Mesenchymal stem cell (in vitro differentiated cells and primary cell): ENCODE results near the gene ABO.
"Not testable (repeated sequence)": the region's sequence is repeated elsewhere in the genome, so short reads cannot be mapped to it uniquely, and the experiment has no call there.

Experiments used
- DNase-seq: peaks from one replicate; pipeline ENCODE4 v3.0.0-alpha.2; 2013
- H2AFZ ChIP-seq: one replicate; pipeline ENCODE4 v1.6.1; 2013; ENCODE audit warnings: low read depth, mild to moderate bottlenecking, control low read depth, inconsistent platforms, low read length, moderate library complexity
- H2AK5ac ChIP-seq: 2 replicates; pipeline ENCODE4 v1.6.1; 2013; ENCODE audit warnings: low read length, moderate library complexity, mild to moderate bottlenecking, inconsistent platforms; ENCODE audit not compliant: severe bottlenecking
- H2BK120ac ChIP-seq: one replicate; pipeline ENCODE4 v1.6.1; 2013; ENCODE audit warnings: low read depth, mild to moderate bottlenecking, inconsistent platforms, low read length, moderate library complexity
- H2BK12ac ChIP-seq, 2 experiments: one replicate each; pipeline ENCODE4 v1.6.1; 2013; ENCODE audit warnings: inconsistent platforms in 2 of 2, low read length in 2 of 2, mild to moderate bottlenecking in 2 of 2, moderate library complexity in 2 of 2, control low read depth in 1 of 2
- H2BK15ac ChIP-seq: one replicate; pipeline ENCODE4 v1.6.1; 2013; ENCODE audit warnings: mild to moderate bottlenecking, low read depth, inconsistent platforms; ENCODE audit not compliant: poor library complexity, severe bottlenecking
- H2BK5ac ChIP-seq: 2 replicates; pipeline ENCODE4 v1.6.1; 2013; ENCODE audit warnings: low read depth, mild to moderate bottlenecking, low read length, control low read depth, inconsistent platforms; ENCODE audit not compliant: poor library complexity, severe bottlenecking
- H3K14ac ChIP-seq, 2 experiments: one replicate each; pipeline ENCODE4 v1.6.1; 2013; ENCODE audit warnings: inconsistent platforms in 2 of 2, low read length in 2 of 2, control low read depth in 1 of 2, mild to moderate bottlenecking in 1 of 2, moderate library complexity in 1 of 2
- H3K18ac ChIP-seq, 2 experiments: one replicate each; pipeline ENCODE4 v1.6.1; 2013; ENCODE audit warnings: inconsistent platforms in 2 of 2, low read length in 2 of 2, control low read depth in 1 of 2, low read depth in 1 of 2, mild to moderate bottlenecking in 1 of 2
- H3K23ac ChIP-seq, 2 experiments: one replicate each; pipeline ENCODE4 v1.6.1; 2013; ENCODE audit warnings: inconsistent platforms in 2 of 2, low read length in 2 of 2, mild to moderate bottlenecking in 2 of 2, moderate library complexity in 2 of 2, control low read depth in 1 of 2
- H3K27ac ChIP-seq: 2 replicates; pipeline ENCODE4 v1.5.1; 2013; ENCODE audit warnings: mild to moderate bottlenecking, moderate library complexity, low read length, control low read depth, inconsistent platforms; ENCODE audit not compliant: poor library complexity, severe bottlenecking
- H3K27me3 ChIP-seq, 2 experiments: 2 replicates each; pipeline versions ENCODE4 v1.6.1 to v1.7.0; 2013; ENCODE audit warnings: low read length in 2 of 2, mild to moderate bottlenecking in 2 of 2, moderate library complexity in 2 of 2, control low read depth in 1 of 2, inconsistent platforms in 1 of 2; ENCODE audit not compliant: control insufficient read depth in 1 of 2, insufficient read depth in 1 of 2
- H3K36me3 ChIP-seq, 2 experiments: 2 replicates each; pipeline versions ENCODE4 v1.6.1 to v1.7.0; 2013; ENCODE audit warnings: low read length in 2 of 2, control low read depth in 1 of 2, inconsistent platforms in 1 of 2, low read depth in 1 of 2, mild to moderate bottlenecking in 1 of 2; ENCODE audit not compliant: insufficient read depth in 2 of 2, control insufficient read depth in 1 of 2
- H3K4ac ChIP-seq, 2 experiments: one replicate each; pipeline ENCODE4 v1.6.1; 2013; ENCODE audit warnings: inconsistent platforms in 2 of 2, low read length in 2 of 2, mild to moderate bottlenecking in 2 of 2, moderate library complexity in 2 of 2, control low read depth in 1 of 2, low read depth in 1 of 2
- H3K4me1 ChIP-seq: 2 replicates; pipeline ENCODE4 v1.6.1; 2013; ENCODE audit warnings: low read depth, low read length, control low read depth; ENCODE audit not compliant: control insufficient read depth, insufficient read depth
- H3K4me2 ChIP-seq: 2 replicates; pipeline ENCODE4 v1.6.1; 2013; ENCODE audit warnings: low read length, mild to moderate bottlenecking, inconsistent platforms; ENCODE audit not compliant: poor library complexity, severe bottlenecking
- H3K4me3 ChIP-seq, 2 experiments: 2 replicates each; pipeline versions ENCODE4 v1.5.1 to v1.7.0; 2013; ENCODE audit warnings: low read length in 2 of 2, mild to moderate bottlenecking in 2 of 2, control low read depth in 1 of 2, low read depth in 1 of 2; ENCODE audit not compliant: insufficient read depth in 1 of 2
- H3K79me1 ChIP-seq: replicated peaks from 2 replicates; pipeline ENCODE4 v1.6.1; 2013; ENCODE audit warnings: mild to moderate bottlenecking, control low read depth, low read length, inconsistent platforms; ENCODE audit not compliant: poor library complexity, severe bottlenecking
- H3K9ac ChIP-seq: 2 replicates; pipeline ENCODE4 v1.7.0; 2013; ENCODE audit warnings: mild to moderate bottlenecking, low read length, moderate library complexity
- H3K9me3 ChIP-seq: 2 replicates; pipeline ENCODE4 v1.7.0; 2013; ENCODE audit warnings: mild to moderate bottlenecking, low read length; ENCODE audit not compliant: control insufficient read depth
- H4K8ac ChIP-seq: one replicate; pipeline ENCODE4 v1.6.1; 2013; ENCODE audit warnings: inconsistent platforms, mild to moderate bottlenecking, low read length, moderate library complexity
- H4K91ac ChIP-seq: one replicate; pipeline ENCODE4 v1.6.1; 2013; ENCODE audit warnings: mild to moderate bottlenecking, low read length, inconsistent platforms
- WGBS: methylation state at CpG from one replicate; pipeline ENCODE4 v1.1.7; 2013; ENCODE audit warnings: mixed read lengths; 5-methylcytosine and 5-hydroxymethylcytosine counted together

ABO gene

GRCh38 chr9:133234577-133235322 lies 40.3 kb downstream of the ABO start:
- Histone ChIP-seq H3K36me3 (no peaks in the 10 kb centered on the region), H3K4me2 (no peak overlapping the region), H4K91ac (no peak overlapping the region), H3K9me3 (no peaks in the 10 kb centered on the region), H2BK120ac (no peak overlapping the region), H2BK15ac (no peak overlapping the region), H2BK5ac (no peak overlapping the region), H3K4ac (no peak overlapping the region), H3K27ac (no peak overlapping the region), H3K18ac (no peak overlapping the region), H3K9ac (no peak overlapping the region), H3K79me1 (no peaks in the 10 kb centered on the region), H3K4me3 (no peak overlapping the region), H3K4me1 (peaks cover 15% of the 10 kb centered on the region), H2AFZ (no peak overlapping the region), H4K8ac (no peak overlapping the region), H3K23ac (no peak overlapping the region), H2BK12ac (no peak overlapping the region), H3K27me3 (peaks cover 0 to 23% of the 10 kb centered on the region in 2 experiments), H2AK5ac (no peak overlapping the region), H3K14ac (no peak overlapping the region)
- WGBS = 91% methylated on average over 31 of the region's 31 CpGs
- DNase-seq = no peak

- Histone ChIP-seq H3K27me3 (peaks cover 0 to 25% of the 10 kb centered on the region in 2 experiments), H3K79me1 (no peaks in the 10 kb centered on the region), H2BK5ac (no peak overlapping the region), H4K8ac (no peak overlapping the region), H3K36me3 (no peaks in the 10 kb centered on the region), H2AFZ (no peak overlapping the region), H3K14ac (no peak overlapping the region), H2BK12ac (no peak overlapping the region), H3K23ac (no peak overlapping the region), H3K9me3 (no peaks in the 10 kb centered on the region), H4K91ac (no peak overlapping the region), H3K4ac (no peak overlapping the region), H3K4me3 (no peak overlapping the region), H3K4me2 (no peak overlapping the region), H2BK120ac (no peak overlapping the region), H3K18ac (no peak overlapping the region), H2BK15ac (no peak overlapping the region), H3K4me1 (peaks cover 11% of the 10 kb centered on the region), H3K9ac (no peak overlapping the region), H3K27ac (no peak overlapping the region), H2AK5ac (no peak overlapping the region)
- 78% methylated on average over 31 of the region's 32 CpGs for WGBS
- DNase-seq = no peak
Measured at GRCh38 chr9:133233681-133234432, 41.1 kb downstream of the ABO start.

- not testable (repeated sequence) for H4K91ac ChIP-seq, H2AFZ ChIP-seq, H3K4me3 ChIP-seq, H3K23ac ChIP-seq, DNase-seq, H2BK15ac ChIP-seq, H2BK12ac ChIP-seq, H2BK5ac ChIP-seq, H3K18ac ChIP-seq, H3K9ac ChIP-seq, H4K8ac ChIP-seq, H3K4me2 ChIP-seq, H3K79me1 ChIP-seq, H2BK120ac ChIP-seq, H3K9me3 ChIP-seq, H3K4ac ChIP-seq, H2AK5ac ChIP-seq, H3K4me1 ChIP-seq, H3K27ac ChIP-seq, H3K36me3 ChIP-seq, H3K14ac ChIP-seq
- WGBS = 88% methylated on average over 21 of the region's 24 CpGs
- H3K27me3 ChIP-seq = peaks cover 0 to 31% of the 10 kb centered on the region in 2 experiments
Measured at GRCh38 chr9:133231934-133232568, 43.0 kb downstream of the ABO start.

- not testable (repeated sequence) for H2BK5ac ChIP-seq, H2AFZ ChIP-seq, DNase-seq, H2BK120ac ChIP-seq, H3K4me1 ChIP-seq, H3K18ac ChIP-seq, H3K27ac ChIP-seq, H3K36me3 ChIP-seq, H4K8ac ChIP-seq, H3K4ac ChIP-seq, H3K9ac ChIP-seq, H3K14ac ChIP-seq, H2BK12ac ChIP-seq, H3K9me3 ChIP-seq, H4K91ac ChIP-seq, H2BK15ac ChIP-seq, H3K79me1 ChIP-seq, H2AK5ac ChIP-seq, H3K4me2 ChIP-seq, H3K23ac ChIP-seq, H3K4me3 ChIP-seq
- H3K27me3 ChIP-seq = peaks cover 3 to 39% of the 10 kb centered on the region in 2 experiments
- 89% methylated on average over 6 of the region's 7 CpGs for WGBS
Measured at GRCh38 chr9:133230514-133230913, 44.5 kb downstream of the ABO start.
